Activated CD8-positive, alpha-beta memory T cell treated with anti-CD3 and anti-CD28 coated beads, Interleukin-2, amount 50 U/mL, for 24 hours (primary cell): ENCODE data around the gene MTG2.

Experiments used
- DNase-seq: peaks from one replicate; pipeline ENCODE4 v3.0.0-alpha.2; 2020; ENCODE audit errors: extremely low read depth

MTG2 gene

DNA sequence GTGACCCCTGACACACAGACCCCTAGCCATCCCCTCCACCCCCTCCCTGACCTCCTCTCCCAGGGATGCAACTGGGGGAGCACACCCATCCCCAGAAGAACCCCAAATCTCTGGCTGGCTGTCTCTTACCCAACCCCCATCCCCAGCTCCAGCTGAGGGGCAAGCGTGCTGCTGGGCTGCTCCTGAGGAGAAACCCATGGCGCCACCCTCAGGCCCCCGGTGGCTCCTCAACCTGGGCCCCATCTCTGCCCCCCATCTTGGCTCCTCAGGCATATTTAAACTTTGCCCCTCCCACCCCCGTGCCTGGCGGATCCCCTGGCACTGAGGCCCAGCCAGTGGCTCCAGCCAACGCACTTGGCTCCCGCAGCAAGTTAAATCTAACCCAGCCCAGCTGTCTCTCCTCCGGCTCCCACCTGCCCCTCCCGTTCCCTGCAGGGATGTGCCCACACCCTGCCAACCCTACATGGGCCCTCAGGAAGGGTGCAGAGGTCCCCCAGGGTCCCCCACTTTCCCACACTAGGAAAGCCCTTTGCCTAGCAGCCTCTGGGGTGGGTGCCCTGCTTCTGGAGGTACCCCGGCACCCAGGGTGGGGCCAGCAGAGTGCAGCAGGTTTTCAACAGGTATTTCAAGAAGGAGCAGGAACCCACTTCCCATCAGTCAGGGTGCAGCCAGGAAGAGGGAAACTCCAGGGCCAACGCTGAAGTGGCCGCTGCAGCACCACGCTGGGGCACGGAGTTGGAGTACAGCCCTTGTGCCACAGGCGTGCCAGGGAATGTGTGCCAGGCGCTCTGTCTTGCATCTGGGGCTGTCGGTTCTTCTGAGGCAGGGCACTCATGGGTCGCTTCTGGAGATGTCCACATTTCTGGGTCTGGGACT, 50.2 kb downstream of the MTG2 start:
- no peak for DNase-seq

DNA sequence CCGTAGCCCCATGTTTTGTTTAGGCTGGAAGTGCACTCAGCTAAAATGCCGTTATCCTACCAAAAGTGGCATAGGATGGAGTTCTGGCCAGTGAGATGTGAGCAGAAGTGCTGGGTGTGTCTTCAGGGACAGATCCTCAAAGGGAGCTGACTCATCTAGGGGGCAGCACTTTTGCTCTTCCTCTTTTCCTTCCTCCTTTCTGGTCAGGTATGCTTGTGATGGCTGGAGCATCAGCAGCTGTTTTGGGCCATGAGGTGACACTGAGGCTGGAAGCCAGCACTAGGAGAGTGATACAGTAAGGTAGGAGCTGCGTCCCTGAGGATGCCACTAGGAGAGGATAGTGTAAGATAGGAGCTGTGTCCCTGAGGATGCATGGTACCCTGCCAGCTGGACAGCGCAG, 50.9 kb downstream of the MTG2 start:
- no peak for DNase-seq

DNA sequence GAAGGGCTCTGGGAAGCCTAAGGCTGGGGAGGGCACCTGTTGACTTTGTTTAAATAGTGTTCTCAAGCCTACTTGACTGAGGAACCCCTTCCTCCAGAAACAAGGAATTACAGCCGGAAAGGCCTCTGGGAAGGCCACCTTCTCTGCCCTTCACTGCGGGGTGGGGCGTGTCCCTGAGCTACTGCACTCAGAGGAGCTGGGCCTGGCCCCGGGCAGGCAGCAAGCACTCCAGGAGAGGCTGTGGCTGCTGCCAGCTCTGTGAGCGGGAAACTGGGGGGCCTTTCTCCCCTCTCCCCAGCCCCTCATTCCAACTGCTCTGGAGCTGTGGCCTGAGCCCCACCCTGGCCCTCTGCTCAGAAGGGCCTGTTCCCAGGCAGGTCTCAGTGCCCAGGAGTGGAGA, 51.5 kb downstream of the MTG2 start:
- DNase-seq = no peak

DNA sequence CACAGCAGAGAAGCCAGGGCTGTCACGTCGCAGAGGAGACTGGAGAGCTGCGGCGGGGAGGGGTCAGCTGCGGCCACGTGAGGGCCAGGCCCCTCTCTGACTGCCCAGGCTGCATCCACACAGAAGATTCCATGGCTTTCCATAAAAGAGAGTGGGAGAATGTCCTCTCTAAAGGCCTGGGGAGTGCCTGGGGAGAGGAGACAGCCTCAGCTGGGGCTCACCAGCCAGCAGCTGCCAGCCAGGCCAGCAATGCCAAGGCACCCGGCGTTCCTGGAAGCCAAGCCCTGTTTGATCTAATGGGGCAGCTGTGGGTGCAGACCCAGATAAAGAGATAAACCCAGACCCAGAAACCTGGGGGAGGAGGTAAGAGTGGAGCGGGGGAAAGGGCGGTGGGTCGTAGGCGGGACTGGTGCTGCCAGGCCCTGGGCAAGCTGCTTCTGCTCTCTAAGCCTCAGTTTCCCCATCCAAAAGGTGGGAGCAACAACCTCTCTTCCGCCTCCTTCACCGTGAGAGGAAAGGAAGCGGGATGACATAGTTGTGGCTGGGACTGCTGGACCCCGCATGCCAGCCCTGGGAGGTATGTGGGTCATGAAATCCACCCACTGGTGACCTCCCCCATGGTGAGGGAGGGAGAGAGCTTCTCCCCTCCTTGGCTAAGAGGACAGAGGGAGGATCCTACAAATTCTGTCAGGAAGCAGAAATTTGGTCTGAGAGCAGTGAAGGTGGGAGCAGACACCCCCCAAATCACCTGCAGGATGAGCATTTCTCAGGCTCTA, 52.4 kb downstream of the MTG2 start:
- DNase-seq = no peak

DNA sequence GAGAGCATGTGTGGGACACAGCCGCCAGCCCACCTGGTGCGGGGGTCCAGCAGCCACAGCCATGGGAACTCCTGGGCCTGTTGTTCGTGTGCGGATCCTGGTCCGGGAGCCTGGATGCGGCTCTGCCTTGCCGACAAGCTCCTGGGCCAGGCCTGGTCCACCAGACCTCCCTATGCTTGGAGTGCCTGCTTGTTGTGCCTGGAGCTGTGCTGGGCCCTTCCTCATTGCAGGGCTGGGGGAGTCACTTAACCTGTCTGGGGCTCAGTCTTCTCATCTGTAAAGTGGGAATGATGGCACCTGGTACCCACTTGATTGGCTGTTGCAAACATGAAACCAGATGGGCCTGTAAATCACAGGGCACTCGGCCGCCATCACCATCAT, 52.9 kb downstream of the MTG2 start:
- DNase-seq = no peak

DNA sequence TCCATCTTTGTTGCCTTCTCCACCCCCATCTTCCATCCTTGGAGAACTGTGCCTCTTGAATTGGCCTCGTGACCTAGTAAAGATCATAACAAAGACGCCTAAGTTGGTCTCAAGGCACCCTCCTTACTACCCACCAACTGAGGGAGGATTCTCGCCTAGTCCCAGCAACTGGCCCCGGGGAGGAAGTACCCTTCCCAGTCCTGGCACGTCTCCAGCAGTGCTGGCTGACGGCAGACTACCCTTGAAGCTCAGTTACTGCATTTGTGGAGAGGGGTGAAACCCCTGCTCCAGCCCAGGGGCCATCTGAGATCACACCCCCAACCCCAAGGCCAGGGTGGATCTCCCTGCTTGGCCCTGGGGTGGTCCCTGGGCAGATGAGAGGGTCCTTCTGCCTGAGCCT, 53.4 kb downstream of the MTG2 start:
- no peak for DNase-seq

DNA sequence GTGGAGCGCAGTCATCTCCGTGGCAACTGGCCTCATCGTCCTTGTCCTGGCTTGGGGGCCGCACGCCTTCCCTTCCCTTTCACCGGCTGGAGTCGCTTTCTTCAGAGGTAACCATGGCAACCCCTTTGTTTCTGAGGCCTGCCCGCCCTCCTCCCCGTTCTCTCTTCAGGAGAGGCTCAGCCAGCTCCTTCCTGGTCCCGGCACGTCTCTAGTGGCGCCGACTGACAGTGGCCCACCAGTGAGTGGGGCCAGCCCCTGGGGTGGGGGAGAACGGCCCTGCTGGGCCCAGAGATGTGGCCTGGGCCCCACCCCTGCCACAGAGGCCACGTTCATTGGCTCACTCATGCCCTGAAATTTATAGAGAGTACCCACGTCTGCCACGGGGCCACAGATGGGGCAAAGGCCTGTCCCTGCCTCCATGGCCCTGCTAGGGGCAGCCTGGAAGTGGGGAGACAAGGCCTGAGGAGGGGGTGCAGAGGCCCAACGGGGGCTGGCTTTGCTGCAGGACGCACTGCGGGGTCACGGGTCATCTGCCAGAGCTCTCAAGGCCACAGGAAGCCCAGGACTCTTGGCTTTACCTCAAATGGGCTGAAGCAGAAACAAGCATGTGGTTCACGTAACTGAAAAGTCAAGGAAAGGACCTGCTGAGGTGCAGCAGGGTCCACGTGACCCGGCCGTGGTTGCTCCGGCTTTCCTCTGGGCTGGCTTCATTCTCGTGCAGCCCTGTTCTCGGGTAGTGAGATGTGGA, 54.1 kb downstream of the MTG2 start:
- DNase-seq = no peak

DNA sequence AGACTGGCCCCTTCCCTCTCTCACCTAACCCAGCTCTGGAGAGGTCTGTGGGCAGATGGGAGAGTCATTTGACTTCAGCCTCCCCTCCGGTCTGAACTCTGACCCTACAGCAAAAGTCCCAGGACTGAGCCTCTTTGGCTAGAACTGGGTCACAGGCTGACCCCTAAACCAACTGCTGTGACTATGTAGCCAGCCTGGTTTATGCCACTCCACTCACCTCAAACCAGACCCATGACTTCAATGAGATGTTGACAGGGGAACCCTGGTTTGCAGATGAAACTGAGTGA, 54.6 kb downstream of the MTG2 start:
- DNase-seq = no peak

DNA sequence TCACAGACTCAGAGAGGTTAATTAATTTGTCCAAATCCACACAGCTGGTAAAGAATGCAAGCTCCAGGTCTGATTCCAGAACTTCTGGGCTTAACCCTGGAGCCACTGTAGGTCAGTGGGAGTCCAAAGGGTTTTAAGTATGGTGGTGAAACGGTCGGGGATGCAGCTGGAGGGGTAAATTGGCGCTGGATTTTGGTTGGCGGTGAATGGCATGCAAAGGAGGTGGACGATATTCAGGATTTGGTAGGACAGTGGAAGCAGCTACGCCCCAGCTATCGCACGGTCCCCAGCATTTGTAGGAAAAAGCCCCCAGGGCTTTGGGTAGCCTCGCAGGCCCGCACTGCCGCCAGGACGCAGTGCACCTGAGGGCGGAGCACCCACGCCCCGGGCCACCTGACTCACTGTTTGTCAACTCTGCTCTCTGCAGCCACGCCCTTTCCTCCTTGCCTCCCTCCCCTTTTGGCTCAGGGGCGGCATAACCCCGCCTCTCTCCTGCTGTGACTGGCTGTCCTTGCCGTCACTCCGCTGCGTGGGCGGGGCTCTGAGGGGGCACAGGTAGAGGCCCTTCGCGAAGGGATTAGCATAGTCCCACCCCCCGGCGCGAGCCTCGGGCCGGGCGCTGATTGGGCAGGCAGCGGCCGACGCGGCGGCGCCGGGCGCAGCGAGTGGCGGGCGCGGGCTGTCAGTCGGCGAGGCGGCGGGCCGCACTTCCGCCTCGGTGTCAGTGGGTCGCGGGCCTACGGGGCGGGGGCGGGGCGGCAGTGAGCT, 55.2 kb downstream of the MTG2 start, which contains the start of gene OSBPL2:
TSS of gene OSBPL2 (plus strand) at position 721 of the 768 bp plus-strand sequence. CDS start 17,664 bp downstream, outside the sequence.
- DNase-seq = peak; percentile 100

DNA sequence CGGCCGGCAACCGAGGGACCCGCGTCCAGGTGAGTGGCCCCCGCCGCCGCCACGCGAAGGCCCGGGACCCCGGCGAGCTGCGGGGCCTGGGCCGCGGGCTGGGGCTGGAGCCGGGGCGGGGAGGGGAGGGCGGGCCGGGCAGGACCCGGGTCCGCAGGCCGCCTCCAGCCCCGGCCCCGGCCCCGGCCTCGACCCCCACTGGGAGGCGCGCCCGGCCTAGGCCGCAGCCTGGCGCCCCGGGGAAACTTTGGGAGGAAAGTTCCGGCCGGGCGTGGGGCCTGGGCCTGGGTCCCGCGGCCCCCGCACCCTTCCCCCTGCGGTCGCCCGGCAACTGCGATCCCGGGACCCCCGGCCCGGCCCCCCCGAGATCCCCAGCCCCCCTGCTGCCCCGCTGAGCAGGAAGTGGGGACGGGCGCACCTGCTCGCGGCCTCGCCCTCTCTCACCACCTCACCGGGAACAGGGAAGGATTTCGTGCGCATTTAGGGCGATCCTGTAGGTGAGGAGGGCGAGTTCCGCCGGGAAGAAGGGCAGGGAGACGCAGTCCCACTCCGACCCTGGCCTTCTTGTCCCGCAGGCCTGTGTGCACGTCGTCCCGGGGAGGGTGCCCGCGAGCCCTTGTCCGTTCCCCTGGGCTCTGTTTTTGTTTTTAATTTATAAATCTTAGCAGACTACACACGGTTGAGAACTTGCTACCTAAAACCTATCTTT, 55.9 kb downstream of the MTG2 start:
- DNase-seq = no peak

DNA sequence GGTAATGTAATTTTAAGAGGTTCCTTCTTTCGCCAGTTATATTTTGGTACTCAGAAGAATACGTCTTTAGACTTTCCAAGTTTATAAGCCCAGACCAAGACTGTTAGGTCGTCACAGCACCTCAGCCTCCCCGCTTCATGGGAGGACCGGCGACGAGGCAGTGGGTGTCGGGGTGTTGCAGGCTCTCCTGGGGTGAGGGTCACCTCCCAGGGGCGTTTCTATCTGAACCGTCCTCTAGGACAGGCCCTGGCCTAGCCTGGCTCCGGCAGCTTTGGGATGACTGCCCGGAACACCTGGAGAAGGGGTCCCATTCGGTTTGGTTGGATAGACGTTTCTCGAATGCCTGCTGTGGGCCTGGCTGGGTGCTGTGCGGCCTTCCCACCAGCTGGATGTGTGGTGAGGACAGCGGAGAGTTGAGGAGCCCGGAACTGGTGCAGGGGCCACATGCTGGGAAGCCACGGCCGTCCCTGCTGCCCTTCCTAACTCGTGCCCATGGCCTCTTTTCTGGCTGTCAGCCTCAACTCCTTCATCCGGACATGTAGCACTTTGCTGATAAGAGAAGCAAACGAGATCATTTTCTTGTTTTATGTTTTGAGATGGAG, 56.6 kb downstream of the MTG2 start:
- no peak for DNase-seq

DNA sequence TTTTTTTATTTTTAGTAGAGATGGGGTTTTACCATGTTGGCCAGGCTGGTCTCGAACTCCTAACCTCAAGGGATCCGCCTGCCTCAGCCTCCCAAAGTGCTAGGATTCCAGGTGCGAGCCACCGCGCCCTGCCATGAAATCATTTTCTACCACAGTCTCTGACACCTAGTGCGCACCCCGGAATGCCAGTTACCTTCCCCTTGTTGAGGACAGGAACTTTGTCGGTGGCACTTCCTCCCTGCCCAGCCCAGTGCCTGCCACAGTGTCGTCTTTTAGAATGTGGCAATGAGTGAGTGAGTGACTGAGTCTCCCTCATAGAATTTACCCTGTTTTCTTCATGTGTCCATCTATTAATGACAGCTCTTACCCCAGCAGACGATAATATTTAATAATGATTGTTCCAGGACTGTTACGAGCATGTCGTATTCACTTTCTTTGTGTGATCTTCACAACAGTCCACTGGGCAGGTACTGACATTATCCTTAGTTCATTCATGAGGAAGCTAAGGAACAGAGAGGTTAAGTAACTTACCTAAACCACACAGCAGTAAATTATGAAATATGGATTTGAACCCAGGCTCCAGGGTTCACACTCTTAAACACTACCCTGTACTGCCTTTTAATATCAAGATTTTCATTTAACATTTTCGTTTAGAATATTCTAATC, 57.3 kb downstream of the MTG2 start:
- no peak for DNase-seq

DNA sequence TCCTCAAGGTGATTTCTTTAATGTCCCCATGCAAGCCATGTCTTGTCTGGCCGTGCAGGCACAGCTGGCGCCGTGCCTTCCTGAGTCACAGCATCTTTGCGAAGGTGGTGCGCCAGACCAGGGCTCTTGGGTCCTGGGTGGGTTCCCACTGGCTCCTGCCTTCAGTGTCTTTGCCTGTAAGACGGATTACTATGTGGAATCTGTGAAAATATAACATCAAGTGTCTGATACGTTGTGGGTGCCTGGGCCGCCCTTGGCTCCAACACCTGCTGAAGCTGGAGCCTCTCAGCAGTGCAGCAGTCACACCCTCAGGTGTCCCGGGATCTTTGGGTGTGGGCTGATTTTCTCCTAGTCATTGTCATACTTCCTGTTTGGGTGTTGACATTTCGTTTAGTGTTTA, 58.7 kb downstream of the MTG2 start:
- DNase-seq = no peak

DNA sequence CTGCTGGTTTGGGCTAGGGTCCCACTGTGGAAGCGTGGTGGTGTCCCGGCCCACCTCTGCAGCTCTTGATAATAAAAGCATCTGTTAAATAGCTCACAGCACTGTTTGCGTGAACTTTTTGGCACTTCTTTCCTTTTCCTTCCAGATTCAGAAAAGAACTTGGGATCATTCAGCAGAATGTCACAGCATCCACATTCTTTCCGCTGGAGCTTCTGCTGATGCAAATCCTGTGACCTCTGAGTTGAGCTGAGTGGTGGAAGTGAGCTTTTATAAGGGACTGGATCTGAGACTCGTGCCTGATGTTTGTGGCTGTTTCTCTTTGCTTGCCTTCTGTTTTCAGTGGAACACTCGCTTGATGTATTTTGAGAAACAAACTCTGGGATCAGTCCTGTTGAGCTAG, 59.3 kb downstream of the MTG2 start:
- DNase-seq = no peak

DNA sequence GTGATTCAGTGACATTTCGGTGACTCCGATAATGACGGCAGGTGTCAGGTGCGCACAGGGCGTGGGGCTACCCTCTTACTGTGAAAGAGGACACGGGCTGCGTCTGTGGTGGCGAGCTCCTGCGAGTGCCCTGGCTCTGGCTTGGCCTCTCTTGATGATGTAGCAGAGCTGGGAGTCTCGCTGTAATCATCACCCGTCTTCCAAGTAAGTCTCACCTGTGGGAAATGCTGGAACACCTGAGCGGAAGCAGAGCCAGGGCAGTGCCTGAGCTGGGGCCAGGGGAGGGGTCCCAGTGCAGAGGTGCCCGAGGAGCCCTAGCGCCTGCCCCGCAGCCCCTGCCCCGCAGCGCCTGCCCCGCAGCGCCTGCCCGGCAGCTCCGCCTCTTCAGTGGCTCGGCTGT, 60.3 kb downstream of the MTG2 start:
- no peak for DNase-seq

DNA sequence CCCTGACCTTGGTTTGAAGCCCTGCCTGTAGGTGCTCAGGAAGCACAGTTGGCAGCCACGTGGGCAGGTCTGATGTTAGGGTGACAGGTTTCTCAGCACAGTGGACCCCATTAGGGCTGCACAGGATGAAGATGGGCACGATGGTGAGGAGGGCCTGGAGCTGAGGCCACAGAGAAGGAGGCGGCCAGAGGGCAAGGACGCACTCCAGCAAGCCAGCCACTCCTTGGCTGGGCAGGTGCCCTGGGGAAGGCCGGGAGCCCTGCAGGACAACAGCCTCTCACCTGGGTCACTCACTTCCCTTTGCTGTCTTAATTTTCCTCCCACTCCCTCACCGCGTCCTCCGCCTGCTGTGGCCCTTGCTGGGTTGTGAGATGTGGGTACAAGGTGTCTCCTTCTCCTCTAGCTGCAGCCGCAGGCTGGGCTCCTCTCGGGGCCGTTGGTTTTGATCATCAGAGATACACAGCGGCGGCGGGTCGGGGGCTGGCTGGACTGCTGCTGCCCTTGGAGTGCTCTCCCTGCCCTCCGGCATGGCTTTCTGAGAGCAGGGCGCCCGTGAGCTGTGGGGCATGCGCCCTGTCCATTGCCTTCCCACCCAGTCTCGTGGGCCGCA, 61.2 kb downstream of the MTG2 start:
- no peak for DNase-seq

DNA sequence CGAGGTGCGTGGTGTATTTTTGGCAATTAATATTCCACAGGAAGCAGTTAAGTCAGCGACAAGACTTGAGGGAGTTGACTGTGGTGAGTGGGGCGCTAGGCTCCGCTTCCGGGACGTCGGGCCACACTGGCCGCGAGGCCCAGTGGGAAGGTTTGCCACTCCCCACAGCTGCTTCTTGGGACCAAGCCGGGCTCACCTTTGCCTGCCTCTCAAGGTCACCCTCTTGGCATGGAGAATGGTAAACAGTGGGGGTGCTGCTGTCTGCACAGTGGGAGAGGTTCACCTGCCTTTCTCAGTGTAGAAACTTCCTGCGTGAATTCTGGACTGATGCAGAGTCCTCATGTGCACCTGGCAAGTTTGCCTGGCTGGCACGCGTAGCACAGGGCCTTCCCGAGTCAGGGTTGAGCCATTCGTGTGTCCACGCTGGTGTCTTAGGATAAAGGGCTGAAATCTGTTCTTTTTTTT, 61.8 kb downstream of the MTG2 start:
- DNase-seq = no peak

DNA sequence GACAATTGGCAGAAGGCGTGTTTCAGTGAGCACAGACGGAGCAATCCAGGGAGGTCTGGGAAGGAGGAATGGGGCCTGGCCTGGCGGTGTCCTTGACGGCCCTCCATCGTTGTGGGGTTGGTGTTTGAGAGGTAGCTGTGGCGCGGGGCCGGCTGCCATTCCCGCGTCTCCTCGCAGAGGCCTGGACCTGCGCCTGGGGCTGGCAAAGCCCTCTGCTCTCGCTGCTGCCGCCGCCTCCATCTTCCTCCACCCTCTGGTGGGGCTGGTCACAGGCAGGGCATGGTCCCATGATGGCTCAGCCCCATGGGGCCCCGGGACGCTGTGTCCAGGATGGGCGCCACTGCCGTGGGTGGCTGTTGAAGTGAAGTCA, 63.1 kb downstream of the MTG2 start:
- DNase-seq = no peak

DNA sequence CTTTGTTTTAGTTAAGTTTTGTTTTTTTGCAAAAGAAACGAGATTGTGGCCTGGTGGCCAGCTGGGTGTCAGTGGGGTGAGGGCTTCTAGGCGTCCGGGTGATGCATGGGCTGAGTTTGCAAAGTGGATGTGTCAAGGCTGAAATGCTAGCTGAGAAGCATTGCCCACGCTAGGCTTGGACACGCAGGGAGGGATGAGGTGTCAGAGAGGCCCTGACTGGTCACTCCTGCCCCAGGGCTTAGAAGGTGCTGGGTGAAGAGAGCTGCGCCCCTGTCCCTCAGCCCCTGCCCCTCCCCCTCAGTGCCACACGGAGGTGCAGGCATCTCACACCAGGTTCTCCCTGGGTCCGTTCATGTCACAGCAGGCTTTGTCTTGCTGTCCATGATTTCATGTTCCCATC, 63.6 kb downstream of the MTG2 start:
- no peak for DNase-seq
